Activated naive CD8-positive, alpha-beta T cell treated with anti-CD3 and anti-CD28 coated beads, Interleukin-2, amount 10 ng/mL, durations not matched to agents 7 days and 5 days (primary cell): Measurements from ENCODE around the gene AEBP1. TPM values are rescaled to one million over a fixed set of nuclear protein-coding genes. Genes with fewer than 3 reads are reported as not detected.

Experiments used
- ATAC-seq: fragments of 150-1000 bp; cut with Tn5 transposase; one replicate; pipeline ENCODE4 v1.10.0; 2021; ENCODE audit warnings: low read depth, moderate library complexity
- POLR2A ChIA-PET: fragments of 350-600 bp; sonication (Branson Sonifier 250); formaldehyde crosslinking; loops from one replicate; lab custom pipeline; 2021; ENCODE audit warnings: antibody characterized with exemption; lab: Charles Lee
- DNase-seq: peaks from one replicate; pipeline ENCODE4 v3.0.0; 2021
- H3K27ac Mint-ChIP-seq: one replicate; pipeline ENCODE4 v1.8.0; 2022; ENCODE audit warnings: mild to moderate bottlenecking, mixed read lengths
- H3K27me3 Mint-ChIP-seq: one replicate; pipeline ENCODE4 v1.8.0; 2022; ENCODE audit warnings: mild to moderate bottlenecking, moderate library complexity, mixed read lengths
- H3K36me3 Mint-ChIP-seq: one replicate; pipeline ENCODE4 v1.8.0; 2021; ENCODE audit warnings: mild to moderate bottlenecking, mixed read lengths
- H3K4me1 Mint-ChIP-seq: one replicate; pipeline ENCODE4 v1.8.0; 2021; ENCODE audit warnings: mixed read lengths
- H3K4me3 Mint-ChIP-seq: one replicate; pipeline ENCODE4 v1.8.0; 2022; ENCODE audit warnings: mild to moderate bottlenecking, moderate library complexity, mixed read lengths
- H3K9me3 Mint-ChIP-seq: one replicate; pipeline ENCODE4 v1.8.0; 2021; ENCODE audit warnings: mixed read lengths
- microRNA-seq: library from miRNA; unstranded; fragments of <30 nt; microRNA quantifications from one replicate; pipeline ENCODE4 v1.2.0, GENCODE V29; 2022
- total RNA-seq, 2 experiments: library from RNA; stranded (reverse); gene quantifications; one replicate each; pipeline ENCODE4 v1.2.3, GENCODE V29; 2021

Gene AEBP1
- total RNA-seq, 2 experiments from 2014 or later, result 21.5 to 22.0 TPM

DNA sequence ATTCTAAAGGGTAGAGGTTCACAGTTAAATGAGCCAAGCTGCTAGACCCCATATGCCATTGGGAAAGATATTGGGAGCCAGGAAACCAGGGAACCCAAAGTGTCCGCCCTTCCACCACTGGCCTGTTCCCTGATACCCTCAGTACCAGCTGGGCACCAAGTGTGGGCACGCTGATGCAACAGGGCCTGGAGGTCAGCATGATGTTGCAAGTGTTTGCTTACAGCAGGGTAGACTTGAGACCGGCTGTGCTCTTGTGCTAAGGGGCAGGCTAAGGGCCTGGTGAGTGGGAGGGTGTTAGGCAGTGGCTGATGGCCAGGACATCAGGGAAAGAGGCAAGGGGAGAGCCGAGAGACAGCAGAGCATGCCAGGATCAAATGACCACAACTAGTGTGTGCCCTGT is 58.0 kb downstream of the AEBP1 start:
- no peak for ATAC-seq
- Mint-ChIP-seq H3K4me1 (no peaks in the 10 kb centered on the region), H3K9me3 (no peaks in the 10 kb centered on the region), H3K27me3 (peaks cover 4% of the 10 kb centered on the region), H3K36me3 (no peaks in the 10 kb centered on the region), H3K27ac (no peak overlapping the region), H3K4me3 (no peak overlapping the region)
- DNase-seq, result no peak
- POLR2A ChIA-PET, result no interaction called here

- DNase-seq (no peak), ATAC-seq (no peak)
- H3K4me3 Mint-ChIP-seq, result no peak overlapping the region
- no peaks in the 10 kb centered on the region for H3K36me3 Mint-ChIP-seq
- POLR2A ChIA-PET, result no interaction called here
- no peak overlapping the region for H3K27ac Mint-ChIP-seq
- peaks cover 4% of the 10 kb centered on the region for H3K4me1 Mint-ChIP-seq
- no peaks in the 10 kb centered on the region for H3K9me3 Mint-ChIP-seq
- H3K27me3 Mint-ChIP-seq, result peaks cover 4% of the 10 kb centered on the region
Measured at GRCh38 chr7:44162785-44163395, 58.7 kb downstream of the AEBP1 start.

GRCh38 chr7:44163591-44163990 is 59.4 kb downstream of the AEBP1 start:
- Mint-ChIP-seq H3K27ac (no peak overlapping the region), H3K36me3 (no peaks in the 10 kb centered on the region), H3K27me3 (peaks cover 4% of the 10 kb centered on the region), H3K4me1 (peaks cover 5% of the 10 kb centered on the region), H3K4me3 (no peak overlapping the region), H3K9me3 (no peaks in the 10 kb centered on the region)
- ATAC-seq (no peak), DNase-seq (no peak)
- POLR2A ChIA-PET, result no interaction called here

Small RNA genes within 50 kb of the gene (microRNA-seq; reads per million reads assigned to microRNA genes)
- gene MIR6838, result not detected

Other genes with a start within 250 kb of the AEBP1 start
- 10 to 100 TPM; 72.7 to 75.7 TPM for gene MRPS24, start 234.8 kb upstream of the AEBP1 start, total RNA-seq
- gene URGCP, start 197.7 kb upstream of the AEBP1 start, total RNA-seq, result 10 to 100 TPM; 26.5 to 26.9 TPM
- gene UBE2D4, start 177.9 kb upstream of the AEBP1 start, total RNA-seq, result 1 to 10 TPM; 6.2 to 7.5 TPM
- gene SPDYE1, start 106.4 kb upstream of the AEBP1 start, total RNA-seq, result under 1 TPM in 1 of 2 experiments, not detected in 1; 0.11 TPM
- gene DBNL, start 59.6 kb upstream of the AEBP1 start, total RNA-seq, result 100 to 1,000 TPM; 152 to 157 TPM
- 1 to 10 TPM in 1 of 2 experiments, under 1 TPM in 1; 0.74 to 2.1 TPM for gene PGAM2, start 38.8 kb upstream of the AEBP1 start, total RNA-seq
- gene POLM, start 21.8 kb upstream of the AEBP1 start, total RNA-seq, result 10 to 100 TPM; 51.0 to 54.5 TPM
- 10 to 100 TPM; 99.3 to 99.4 TPM for gene POLD2, start 19.2 kb downstream of the AEBP1 start, total RNA-seq
- not detected for gene MYL7, start 37.0 kb downstream of the AEBP1 start, total RNA-seq
- under 1 TPM; 0.23 to 0.30 TPM for gene GCK, start 85.1 kb downstream of the AEBP1 start, total RNA-seq
- gene YKT6, start 96.6 kb downstream of the AEBP1 start, total RNA-seq, result 10 to 100 TPM; 58.9 to 62.4 TPM
- gene CAMK2B, start 221.2 kb downstream of the AEBP1 start, total RNA-seq, result under 1 TPM in 1 of 2 experiments, not detected in 1; 0.11 TPM